WERI-Rb-1 (cell line): ENCODE results near the gene ABHD17C.
"Not testable (repeated sequence)": the region's sequence is repeated elsewhere in the genome, so short reads cannot be mapped to it uniquely, and the experiment has no call there.

Experiments used
- DNase-seq: peaks from one replicate; pipeline ENCODE4 v3.0.0-alpha.2; 2020
- H3K27ac ChIP-seq: fragments of 250-450 bp; sonication (Bioruptor Pico); 2 replicates; pipeline ENCODE4 v1.5.1; 2020; ENCODE audit warnings: mild to moderate bottlenecking, moderate library complexity
- H3K27me3 ChIP-seq: fragments of 250-450 bp; sonication (Bioruptor Pico); 2 replicates; pipeline ENCODE4 v1.5.1; 2021; ENCODE audit warnings: mild to moderate bottlenecking, low read depth, moderate library complexity; ENCODE audit not compliant: insufficient read depth, severe bottlenecking
- H3K36me3 ChIP-seq: fragments of 250-450 bp; sonication (Bioruptor Pico); 2 replicates; pipeline ENCODE4 v1.5.1; 2020; ENCODE audit warnings: mild to moderate bottlenecking, moderate library complexity
- H3K4me3 ChIP-seq: 2 replicates; pipeline ENCODE4 v1.5.1; 2011; ENCODE audit warnings: low read depth, mild to moderate bottlenecking, control low read depth, low read length
- H3K9me3 ChIP-seq: fragments of 250-450 bp; sonication (Bioruptor Pico); 2 replicates; pipeline ENCODE4 v1.5.1; 2021; ENCODE audit warnings: mild to moderate bottlenecking, moderate library complexity; ENCODE audit not compliant: severe bottlenecking
- TF ChIP-seq, protein P1 (sequence below): IDR thresholded peaks from 2 replicates; pipeline ENCODE4 v1.5.1; 2011; ENCODE audit warnings: low read depth, mild to moderate bottlenecking, control low read depth, inconsistent platforms, low read length

Gene ABHD17C

DNA sequence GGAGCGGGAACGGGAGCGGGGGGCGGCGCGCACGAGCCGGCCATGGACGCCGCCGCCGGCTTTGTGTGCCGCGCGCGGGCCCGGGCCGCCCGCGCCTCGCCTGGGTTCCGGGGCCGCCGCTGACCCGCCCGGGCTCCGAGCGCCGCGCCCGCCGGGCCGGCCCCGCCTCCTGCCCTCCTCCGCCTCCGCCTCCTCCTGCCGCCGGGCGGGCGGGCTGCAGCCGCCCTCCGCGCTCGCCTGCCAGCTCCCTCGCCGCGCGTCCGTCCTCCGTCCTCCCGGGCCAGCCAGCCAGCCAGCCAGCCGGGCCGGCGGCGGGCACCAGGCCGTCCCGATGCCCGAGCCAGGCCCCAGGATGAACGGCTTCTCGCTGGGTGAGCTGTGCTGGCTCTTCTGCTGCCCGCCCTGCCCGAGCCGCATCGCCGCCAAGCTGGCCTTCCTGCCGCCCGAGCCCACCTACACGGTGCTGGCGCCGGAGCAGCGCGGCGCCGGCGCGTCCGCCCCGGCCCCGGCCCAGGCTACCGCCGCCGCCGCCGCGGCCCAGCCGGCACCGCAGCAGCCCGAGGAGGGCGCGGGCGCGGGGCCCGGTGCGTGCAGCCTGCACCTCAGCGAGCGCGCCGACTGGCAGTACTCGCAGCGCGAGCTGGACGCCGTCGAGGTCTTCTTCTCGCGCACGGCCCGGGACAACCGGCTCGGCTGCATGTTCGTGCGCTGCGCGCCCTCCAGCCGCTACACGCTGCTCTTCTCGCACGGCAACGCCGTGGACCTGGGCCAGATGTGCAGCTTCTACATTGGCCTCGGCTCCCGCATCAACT, at the start of gene ABHD17C:
TSS of gene ABHD17C (plus strand) at position 212 of the 812 bp plus-strand sequence. CDS start at position 332, 120 bp downstream.
- Histone ChIP-seq H3K4me3 (peak within 1 kb of the TSS; percentile 64), H3K36me3 (no peaks in the 10 kb centered on the region; the same call in 1 of the 2 replicates), H3K27me3 (no peaks in the 10 kb centered on the region), H3K9me3 (no peaks in the 10 kb centered on the region), H3K27ac (peak within 1 kb of the TSS; percentile 84)
- DNase-seq, result peak; percentile 52
- TF ChIP-seq, protein P1, sequence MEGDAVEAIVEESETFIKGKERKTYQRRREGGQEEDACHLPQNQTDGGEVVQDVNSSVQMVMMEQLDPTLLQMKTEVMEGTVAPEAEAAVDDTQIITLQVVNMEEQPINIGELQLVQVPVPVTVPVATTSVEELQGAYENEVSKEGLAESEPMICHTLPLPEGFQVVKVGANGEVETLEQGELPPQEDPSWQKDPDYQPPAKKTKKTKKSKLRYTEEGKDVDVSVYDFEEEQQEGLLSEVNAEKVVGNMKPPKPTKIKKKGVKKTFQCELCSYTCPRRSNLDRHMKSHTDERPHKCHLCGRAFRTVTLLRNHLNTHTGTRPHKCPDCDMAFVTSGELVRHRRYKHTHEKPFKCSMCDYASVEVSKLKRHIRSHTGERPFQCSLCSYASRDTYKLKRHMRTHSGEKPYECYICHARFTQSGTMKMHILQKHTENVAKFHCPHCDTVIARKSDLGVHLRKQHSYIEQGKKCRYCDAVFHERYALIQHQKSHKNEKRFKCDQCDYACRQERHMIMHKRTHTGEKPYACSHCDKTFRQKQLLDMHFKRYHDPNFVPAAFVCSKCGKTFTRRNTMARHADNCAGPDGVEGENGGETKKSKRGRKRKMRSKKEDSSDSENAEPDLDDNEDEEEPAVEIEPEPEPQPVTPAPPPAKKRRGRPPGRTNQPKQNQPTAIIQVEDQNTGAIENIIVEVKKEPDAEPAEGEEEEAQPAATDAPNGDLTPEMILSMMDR, result no peak

DNA sequence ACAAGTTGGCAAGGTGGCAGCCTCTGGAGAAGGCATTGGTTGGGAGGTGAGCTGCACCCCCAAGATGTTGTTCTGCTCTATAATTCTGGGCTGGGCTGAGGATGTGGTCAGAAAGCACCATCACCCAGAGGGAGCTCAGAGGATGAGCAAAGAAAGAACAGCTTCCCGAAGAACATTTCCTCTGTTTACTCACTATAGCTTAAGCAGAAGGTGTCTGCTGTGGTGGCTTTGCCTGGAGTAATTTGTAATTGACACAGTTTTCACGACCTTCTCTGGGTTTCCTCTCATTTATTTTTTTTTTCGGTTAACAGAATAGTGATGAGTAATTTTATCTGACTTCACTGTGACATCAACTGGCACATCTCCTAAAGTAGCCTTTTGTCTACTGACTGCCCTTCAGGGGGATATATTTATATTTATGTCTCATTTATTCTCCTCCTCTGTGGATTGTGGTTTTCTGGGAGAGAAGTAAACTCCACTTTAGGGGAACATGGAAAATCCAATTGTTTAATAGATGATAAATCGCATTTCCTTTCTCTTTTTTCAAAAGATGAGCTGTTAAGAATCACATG, 49.5 kb upstream of the ABHD17C start:
- no peak overlapping the region for H3K27ac ChIP-seq
- no peaks in the 10 kb centered on the region for H3K36me3 ChIP-seq
- TF ChIP-seq, protein P1, result no peak
- no peak overlapping the region for H3K4me3 ChIP-seq
- no peak for DNase-seq
- no peaks in the 10 kb centered on the region for H3K27me3 ChIP-seq
- peaks cover 11% of the 10 kb centered on the region for H3K9me3 ChIP-seq

DNA sequence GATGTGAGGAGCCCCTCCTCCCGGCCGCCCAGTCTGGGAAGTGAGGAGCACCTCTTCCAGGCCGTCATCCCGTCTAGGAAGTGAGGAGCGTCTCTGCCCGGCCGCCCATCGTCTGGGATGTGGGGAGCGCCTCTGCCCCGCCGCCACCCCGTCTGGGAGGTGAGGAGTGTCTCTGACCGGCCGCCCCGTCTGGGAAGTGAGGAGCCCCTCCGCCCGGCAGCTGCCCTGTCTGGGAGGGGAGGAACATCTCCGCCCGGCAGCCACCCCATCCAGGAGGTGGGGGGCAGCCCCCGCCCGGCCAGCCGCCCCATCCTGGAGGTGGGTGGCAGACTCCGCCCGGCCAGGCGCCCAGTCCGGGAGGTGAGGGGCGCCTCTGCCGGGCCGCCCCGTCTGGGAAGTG, 47.7 kb upstream of the ABHD17C start:
- H3K27me3 ChIP-seq, DNase-seq, H3K36me3 ChIP-seq, H3K27ac ChIP-seq, H3K4me3 ChIP-seq: not testable (repeated sequence)
- H3K9me3 ChIP-seq, result peaks cover 11% of the 10 kb centered on the region

DNA sequence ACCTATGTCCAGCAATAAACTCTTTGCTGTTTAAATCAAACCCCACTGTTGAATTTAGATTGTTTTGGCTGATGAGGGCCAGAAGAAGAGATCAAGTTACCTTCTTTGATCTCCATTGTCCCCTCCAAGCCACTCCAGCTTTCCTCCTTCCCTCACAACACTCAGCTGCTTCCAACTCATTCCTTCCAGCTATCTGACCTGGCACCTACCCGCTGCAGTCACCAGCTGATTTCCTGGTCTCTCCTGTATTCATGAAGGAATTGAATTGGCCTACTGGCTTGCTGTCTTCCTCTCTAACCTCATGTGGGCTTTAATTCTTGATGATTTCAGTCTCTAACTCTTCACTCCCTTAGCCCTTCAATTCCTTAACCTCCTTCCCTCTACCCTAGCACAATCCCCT, 40.8 kb upstream of the ABHD17C start:
- DNase-seq, result no peak
- no peak overlapping the region for H3K27ac ChIP-seq
- TF ChIP-seq, protein P1, result no peak
- no peaks in the 10 kb centered on the region for H3K27me3 ChIP-seq
- peaks cover 3% of the 10 kb centered on the region for H3K9me3 ChIP-seq
- H3K4me3 ChIP-seq, result no peak overlapping the region
- H3K36me3 ChIP-seq, result no peaks in the 10 kb centered on the region

DNA sequence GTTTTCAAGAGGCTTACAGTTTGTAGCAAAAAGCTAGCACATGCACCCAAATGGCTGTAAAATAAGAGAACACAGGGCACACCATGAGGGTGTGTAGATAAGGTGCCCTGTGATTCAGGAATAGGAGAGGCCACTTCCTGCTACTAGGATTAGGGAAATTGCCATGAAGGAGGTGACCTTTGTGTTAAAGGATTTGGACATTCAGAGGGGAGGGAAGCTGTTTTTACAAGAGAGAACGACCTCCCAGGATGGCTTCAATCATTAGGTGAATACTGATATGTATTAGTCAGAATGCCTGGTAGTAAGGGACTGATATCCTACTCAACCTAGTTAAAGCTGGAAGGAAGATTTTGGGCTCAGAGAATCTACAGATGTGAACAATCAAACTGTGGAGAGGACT, 35.7 kb upstream of the ABHD17C start:
- Histone ChIP-seq H3K4me3 (no peak overlapping the region), H3K9me3 (no peaks in the 10 kb centered on the region), H3K36me3 (no peaks in the 10 kb centered on the region), H3K27ac (no peak overlapping the region), H3K27me3 (no peaks in the 10 kb centered on the region)
- TF ChIP-seq, protein P1, result no peak
- DNase-seq, result no peak

DNA sequence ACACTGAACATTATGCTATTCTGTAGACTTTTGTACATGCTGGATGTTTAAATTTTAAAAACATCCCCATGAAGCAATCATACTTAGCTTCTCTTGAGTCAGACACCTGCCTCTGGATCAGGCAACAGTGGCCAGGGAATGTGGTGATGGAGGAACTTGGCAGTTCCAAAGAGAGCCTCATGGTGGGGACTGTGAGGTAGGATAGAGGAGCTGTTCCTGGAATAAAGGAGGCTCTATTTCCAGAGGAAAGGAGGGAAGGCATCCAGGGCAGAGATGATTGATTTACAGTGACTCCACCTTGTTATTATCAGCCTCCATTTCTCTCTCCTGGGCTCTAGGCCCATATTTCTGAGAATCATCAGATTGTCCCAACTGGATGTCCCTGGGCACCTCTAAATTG, 35.0 kb upstream of the ABHD17C start:
- no peak overlapping the region for H3K27ac ChIP-seq
- no peaks in the 10 kb centered on the region for H3K27me3 ChIP-seq
- H3K36me3 ChIP-seq, result no peaks in the 10 kb centered on the region
- TF ChIP-seq, protein P1, result peak; percentile 51
- DNase-seq, result peak; percentile 33
- no peaks in the 10 kb centered on the region for H3K9me3 ChIP-seq
- no peak overlapping the region for H3K4me3 ChIP-seq
